ENCODE results near the gene MEX3A.

MEX3A gene

GRCh38 chr1:156083800-156084790 lies 1.8 kb upstream of the MEX3A start:
- H3K9me3 ChIP-seq (ENCODE audit: insufficient read depth, low read depth, low read length), result no peaks in the 10 kb centered on the region
- WGBS, result 8% methylated on average over 5 of the region's 7 CpGs
- H3K9ac ChIP-seq (ENCODE audit: low read depth, low read length), result peak overlapping the region; percentile 68; the same call in 1 of the 2 replicates
- 0 out of 2 replicates have a peak, but pooled peaks cover 4% of the 10 kb centered on the region for H3K36me3 ChIP-seq (ENCODE audit: insufficient read depth, low read length)
- peaks cover 22% of the 10 kb centered on the region for H3K4me1 ChIP-seq (ENCODE audit: insufficient read depth, low read length)
- H3K4me3 ChIP-seq (ENCODE audit: low read length), result peak overlapping the region; percentile 97
- H3K27me3 ChIP-seq (ENCODE audit: insufficient read depth, low read length), result no peaks in the 10 kb centered on the region
- H3K27ac ChIP-seq (ENCODE audit: low read depth, low read length), result peak overlapping the region; percentile 51; the same call in 1 of the 2 replicates

GRCh38 chr1:156081917-156082308 lies 352 bp downstream of the MEX3A start:
- Histone ChIP-seq H3K27me3 (ENCODE audit: insufficient read depth, low read length) (no peaks in the 10 kb centered on the region), H3K9me3 (ENCODE audit: insufficient read depth, low read depth, low read length) (no peaks in the 10 kb centered on the region), H3K27ac (ENCODE audit: low read depth, low read length) (peak overlapping the region; percentile 97), H3K36me3 (ENCODE audit: insufficient read depth, low read length) (peaks cover 16% of the 10 kb centered on the region), H3K4me3 (ENCODE audit: low read length) (peak overlapping the region; percentile 97), H3K4me1 (ENCODE audit: insufficient read depth, low read length) (peaks cover 43% of the 10 kb centered on the region), H3K9ac (ENCODE audit: low read depth, low read length) (peak overlapping the region; percentile 88)
- 0% methylated on average over 5 of the region's 10 CpGs for WGBS

- H3K9ac ChIP-seq (ENCODE audit: low read depth, low read length), result peak overlapping the region; percentile 93
- WGBS, result under 1% methylated on average over 57 of the region's 61 CpGs
- peak overlapping the region; percentile 97 for H3K27ac ChIP-seq (ENCODE audit: low read depth, low read length)
- H3K4me3 ChIP-seq (ENCODE audit: low read length), result peak overlapping the region; percentile 97
- H3K9me3 ChIP-seq (ENCODE audit: insufficient read depth, low read depth, low read length), result no peaks in the 10 kb centered on the region
- H3K4me1 ChIP-seq (ENCODE audit: insufficient read depth, low read length), result peaks cover 46% of the 10 kb centered on the region
- peaks cover 19% of the 10 kb centered on the region for H3K36me3 ChIP-seq (ENCODE audit: insufficient read depth, low read length)
- H3K27me3 ChIP-seq (ENCODE audit: insufficient read depth, low read length), result no peaks in the 10 kb centered on the region
Measured at GRCh38 chr1:156081180-156081916, 917 bp downstream of the MEX3A start.

- Histone ChIP-seq H3K4me1 (ENCODE audit: insufficient read depth, low read length) (peaks cover 47% of the 10 kb centered on the region), H3K27ac (ENCODE audit: low read depth, low read length) (peak overlapping the region; percentile 97), H3K27me3 (ENCODE audit: insufficient read depth, low read length) (no peaks in the 10 kb centered on the region), H3K9ac (ENCODE audit: low read depth, low read length) (peak overlapping the region; percentile 93), H3K4me3 (ENCODE audit: low read length) (peak overlapping the region; percentile 97), H3K36me3 (ENCODE audit: insufficient read depth, low read length) (peaks cover 24% of the 10 kb centered on the region), H3K9me3 (ENCODE audit: insufficient read depth, low read depth, low read length) (no peaks in the 10 kb centered on the region)
- WGBS, result 4% methylated on average over 4 of the region's 4 CpGs
Measured at GRCh38 chr1:156080863-156081179, 1.4 kb downstream of the MEX3A start.

- peak overlapping the region; percentile 97 for H3K27ac ChIP-seq (ENCODE audit: low read depth, low read length)
- peaks cover 51% of the 10 kb centered on the region for H3K4me1 ChIP-seq (ENCODE audit: insufficient read depth, low read length)
- peak overlapping the region; percentile 97 for H3K4me3 ChIP-seq (ENCODE audit: low read length)
- under 1% methylated on average over 7 of the region's 8 CpGs for WGBS
- H3K9ac ChIP-seq (ENCODE audit: low read depth, low read length), result peak overlapping the region; percentile 93
- no peaks in the 10 kb centered on the region for H3K9me3 ChIP-seq (ENCODE audit: insufficient read depth, low read depth, low read length)
- H3K36me3 ChIP-seq (ENCODE audit: insufficient read depth, low read length), result peaks cover 24% of the 10 kb centered on the region
- no peaks in the 10 kb centered on the region for H3K27me3 ChIP-seq (ENCODE audit: insufficient read depth, low read length)
Measured at GRCh38 chr1:156080241-156080862, 1.9 kb downstream of the MEX3A start.

GRCh38 chr1:156079762-156080161 lies 2.5 kb downstream of the MEX3A start:
- H3K27ac ChIP-seq (ENCODE audit: low read depth, low read length), result no peak overlapping the region
- WGBS, result 65% methylated on average over 5 of the region's 5 CpGs
- peak overlapping the region; percentile 97 for H3K4me3 ChIP-seq (ENCODE audit: low read length)

GRCh38 chr1:156078728-156079127 lies 3.5 kb downstream of the MEX3A start:
- Histone ChIP-seq H3K27ac (ENCODE audit: low read depth, low read length) (no peak overlapping the region), H3K9me3 (ENCODE audit: insufficient read depth, low read depth, low read length) (no peaks in the 10 kb centered on the region), H3K36me3 (ENCODE audit: insufficient read depth, low read length) (peaks cover 30% of the 10 kb centered on the region), H3K4me1 (ENCODE audit: insufficient read depth, low read length) (peaks cover 57% of the 10 kb centered on the region), H3K4me3 (ENCODE audit: low read length) (peak overlapping the region; percentile 29; the same call in 1 of the 2 replicates), H3K27me3 (ENCODE audit: insufficient read depth, low read length) (no peaks in the 10 kb centered on the region), H3K9ac (ENCODE audit: low read depth, low read length) (no peak overlapping the region)
- 79% methylated on average over 5 of the region's 5 CpGs for WGBS

More at GRCh38 chr1:156079762-156080161, 2.5 kb downstream of the MEX3A start:
- no peaks in the 10 kb centered on the region for H3K27me3 ChIP-seq (ENCODE audit: insufficient read depth, low read length)
- H3K4me1 ChIP-seq (ENCODE audit: insufficient read depth, low read length), result peaks cover 54% of the 10 kb centered on the region
- H3K9ac ChIP-seq (ENCODE audit: low read depth, low read length), result no peak overlapping the region; the same call in 1 of the 2 replicates
- H3K36me3 ChIP-seq (ENCODE audit: insufficient read depth, low read length), result peaks cover 28% of the 10 kb centered on the region
- no peaks in the 10 kb centered on the region for H3K9me3 ChIP-seq (ENCODE audit: insufficient read depth, low read depth, low read length)

GRCh38 chr1:156077430-156077760 lies 4.9 kb downstream of the MEX3A start:
- H3K27ac ChIP-seq (ENCODE audit: low read depth, low read length), result peak overlapping the region; percentile 29
- peaks cover 35% of the 10 kb centered on the region for H3K36me3 ChIP-seq (ENCODE audit: insufficient read depth, low read length)
- H3K27me3 ChIP-seq (ENCODE audit: insufficient read depth, low read length), result no peaks in the 10 kb centered on the region
- no peaks in the 10 kb centered on the region for H3K9me3 ChIP-seq (ENCODE audit: insufficient read depth, low read depth, low read length)
- WGBS, result 72% methylated on average over 19 of the region's 19 CpGs
- peak overlapping the region; percentile 6 for H3K4me3 ChIP-seq (ENCODE audit: low read length)
- H3K9ac ChIP-seq (ENCODE audit: low read depth, low read length), result peak overlapping the region; percentile 51; the same call in 1 of the 2 replicates
- peaks cover 70% of the 10 kb centered on the region for H3K4me1 ChIP-seq (ENCODE audit: insufficient read depth, low read length)

GRCh38 chr1:156076609-156077429 lies 5.4 kb downstream of the MEX3A start:
- Histone ChIP-seq H3K9ac (ENCODE audit: low read depth, low read length) (peak overlapping the region; percentile 51; the same call in 1 of the 2 replicates), H3K4me1 (ENCODE audit: insufficient read depth, low read length) (peaks cover 72% of the 10 kb centered on the region), H3K27me3 (ENCODE audit: insufficient read depth, low read length) (no peaks in the 10 kb centered on the region), H3K4me3 (ENCODE audit: low read length) (peak overlapping the region; percentile 6), H3K27ac (ENCODE audit: low read depth, low read length) (peak overlapping the region; percentile 29), H3K36me3 (ENCODE audit: insufficient read depth, low read length) (peaks cover 37% of the 10 kb centered on the region), H3K9me3 (ENCODE audit: insufficient read depth, low read depth, low read length) (no peaks in the 10 kb centered on the region)
- WGBS, result 39% methylated on average over 73 of the region's 73 CpGs

GRCh38 chr1:156075775-156076204 lies 6.5 kb downstream of the MEX3A start:
- Histone ChIP-seq H3K9ac (ENCODE audit: low read depth, low read length) (no peak overlapping the region), H3K36me3 (ENCODE audit: insufficient read depth, low read length) (peaks cover 38% of the 10 kb centered on the region), H3K27ac (ENCODE audit: low read depth, low read length) (peak overlapping the region; percentile 21; the same call in 1 of the 2 replicates), H3K27me3 (ENCODE audit: insufficient read depth, low read length) (no peaks in the 10 kb centered on the region), H3K4me1 (ENCODE audit: insufficient read depth, low read length) (peaks cover 74% of the 10 kb centered on the region), H3K4me3 (ENCODE audit: low read length) (no peak overlapping the region), H3K9me3 (ENCODE audit: insufficient read depth, low read depth, low read length) (no peaks in the 10 kb centered on the region)
- 39% methylated on average over 3 of the region's 4 CpGs for WGBS

All from HUES64 (cell line).